Inferior parietal cortex (tissue), 1 donor: Measurements from ENCODE around the gene ZNF362.

ENCODE experiments used
- DNase-seq: peaks from one replicate; pipeline ENCODE4 v3.0.0-alpha.2; 2016; ENCODE audit errors: extremely low spot score

Gene ZNF362

DNA sequence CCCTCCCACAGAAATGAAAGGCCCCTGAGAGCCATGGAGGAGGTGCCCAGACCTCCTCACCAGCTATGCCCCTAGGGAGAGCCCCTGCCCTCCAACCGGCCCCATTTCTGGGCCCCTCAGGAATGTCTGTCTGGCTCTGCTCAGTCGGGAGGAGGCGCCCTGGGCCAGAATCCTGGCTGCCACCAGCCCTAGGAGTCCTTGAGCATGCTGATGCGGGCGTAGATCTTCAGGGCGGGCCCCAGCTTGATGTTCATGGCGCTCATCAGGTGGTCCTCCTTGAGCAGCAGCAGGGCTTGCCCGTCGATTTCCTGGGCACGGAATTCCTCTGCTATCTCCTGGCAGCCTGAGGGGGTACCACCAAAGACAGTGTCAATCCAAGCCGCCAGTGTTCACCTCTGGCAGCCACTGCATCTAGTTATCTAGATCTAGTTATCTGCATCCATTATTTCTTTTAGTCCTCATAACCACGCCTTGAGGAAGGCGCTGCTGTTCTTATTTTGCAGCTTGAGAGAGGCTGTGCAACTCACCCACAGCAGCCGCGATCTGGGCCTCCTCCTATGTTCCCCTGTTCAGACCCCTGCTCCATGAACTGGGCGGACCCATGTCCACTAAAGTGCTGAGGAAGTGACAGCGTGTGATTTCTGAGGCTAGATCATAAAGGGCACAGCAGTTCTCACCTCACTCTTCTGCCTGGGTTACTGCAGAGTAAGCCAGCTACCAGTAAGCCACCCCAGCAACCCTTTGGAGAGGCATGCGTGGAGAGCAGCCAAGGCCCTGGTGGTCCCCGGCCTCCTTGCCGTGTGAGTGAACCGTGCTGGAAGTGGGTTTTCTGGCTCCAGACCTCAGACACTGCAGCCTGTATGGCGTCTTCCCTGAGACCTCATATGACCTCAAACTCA is 68.6 kb downstream of the ZNF362 start:
- DNase-seq = no peak

GRCh38 chr1:33326785-33327184 is 70.5 kb downstream of the ZNF362 start:
- no peak for DNase-seq

- DNase-seq = no peak
Observed at GRCh38 chr1:33327587-33328325, 71.5 kb downstream of the ZNF362 start.

- DNase-seq = no peak
Observed at GRCh38 chr1:33328817-33329216, 72.5 kb downstream of the ZNF362 start.

DNA sequence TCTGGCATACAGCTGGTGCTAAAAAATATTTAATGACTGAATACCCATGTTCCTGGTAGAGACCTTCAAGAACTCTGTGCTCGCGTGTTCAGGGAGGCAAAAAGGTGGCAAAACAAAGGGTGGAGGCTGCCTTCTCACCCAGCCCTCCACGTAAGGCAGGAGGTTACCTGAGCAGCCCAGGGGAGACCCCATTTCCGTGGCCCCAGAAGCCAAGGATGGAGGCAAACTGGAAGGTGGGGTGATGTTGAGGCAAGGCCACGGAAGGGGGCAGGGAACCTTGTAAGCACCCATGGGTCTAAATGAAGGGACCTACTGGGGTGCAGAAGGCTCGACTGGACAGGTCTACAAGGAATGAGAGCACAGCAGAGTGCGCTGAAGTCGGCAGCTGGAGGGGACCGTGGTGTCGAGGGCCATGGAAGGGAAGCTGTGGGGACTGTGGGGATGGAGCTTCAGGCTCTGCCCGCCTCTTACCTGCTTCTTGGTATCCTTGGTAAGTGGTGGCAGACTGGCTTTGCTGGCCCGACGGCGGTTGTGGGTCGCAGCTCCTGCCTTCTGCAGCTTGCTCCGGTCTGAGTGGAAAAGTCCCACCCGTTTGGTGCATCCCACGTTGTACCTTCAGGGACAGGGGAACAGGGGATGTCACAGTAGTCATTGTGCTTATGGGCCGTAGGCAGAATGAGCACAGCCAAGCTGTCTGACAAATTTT is 73.5 kb downstream of the ZNF362 start:
- DNase-seq = no peak

GRCh38 chr1:33330361-33330890 is 74.1 kb downstream of the ZNF362 start:
- no peak for DNase-seq

- no peak for DNase-seq
Observed at GRCh38 chr1:33330906-33331305, 74.6 kb downstream of the ZNF362 start.

- no peak for DNase-seq
Observed at GRCh38 chr1:33331444-33332356, 75.4 kb downstream of the ZNF362 start.

DNA sequence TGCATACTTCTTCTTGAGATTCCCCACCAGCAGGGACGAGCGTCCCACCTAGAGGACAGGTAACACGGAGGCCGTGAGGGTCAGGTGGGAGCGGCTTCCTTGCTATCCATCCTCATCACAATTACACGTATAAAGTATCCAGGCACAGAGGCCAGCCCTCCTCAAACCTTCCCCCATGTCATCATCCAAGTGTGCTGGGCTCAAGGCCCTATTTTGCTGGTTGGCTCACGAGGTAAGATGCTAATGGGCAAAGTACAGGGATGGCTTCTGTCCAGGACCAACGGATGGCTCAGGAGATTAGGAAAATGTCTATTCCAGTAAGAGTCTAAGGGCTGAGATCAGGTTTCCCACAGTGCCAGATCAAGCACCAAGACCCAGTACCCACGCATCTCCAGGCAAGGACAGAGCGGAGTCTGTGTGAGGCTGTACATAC is 76.1 kb downstream of the ZNF362 start:
- DNase-seq = no peak

DNA sequence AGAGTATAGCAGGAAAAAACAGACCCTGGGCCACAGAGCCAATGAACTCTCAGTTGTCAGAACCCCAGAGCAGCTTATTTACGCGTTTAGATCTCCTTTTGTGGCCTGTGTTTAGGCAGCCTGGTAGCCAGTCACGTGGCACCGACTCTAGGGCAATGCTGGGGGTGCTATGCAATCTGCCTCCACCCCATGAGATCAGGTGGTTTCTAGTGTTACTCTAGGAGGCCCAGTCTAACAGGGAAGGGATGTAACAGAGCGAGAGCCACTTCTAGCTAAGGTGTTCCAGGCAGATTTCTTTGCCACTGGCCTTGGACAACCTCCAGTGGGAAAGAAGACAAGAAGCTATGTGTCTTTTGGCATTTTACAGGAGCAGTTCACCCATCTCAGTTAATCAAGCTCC is 76.6 kb downstream of the ZNF362 start:
- DNase-seq = no peak

- DNase-seq = no peak
Observed at GRCh38 chr1:33334081-33334552, 77.8 kb downstream of the ZNF362 start.

DNA sequence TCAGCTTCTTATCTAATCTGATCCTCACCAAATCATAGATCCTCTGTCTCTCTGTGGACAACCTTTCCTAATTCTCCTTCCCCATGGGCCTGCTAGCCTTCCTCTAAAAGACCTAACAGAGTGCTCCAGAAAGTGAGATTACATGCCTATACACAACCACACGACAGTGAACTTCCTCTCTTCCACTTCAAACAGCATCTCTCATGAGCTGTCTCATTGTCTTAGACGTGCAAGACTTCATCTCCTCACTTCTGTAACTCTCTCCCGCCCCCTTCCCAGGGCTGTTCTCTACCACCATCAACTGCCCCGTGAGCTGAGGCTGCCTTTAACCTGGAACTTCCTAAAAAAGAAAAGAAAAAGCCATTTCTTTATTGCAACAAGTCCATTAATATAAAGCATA is 78.7 kb downstream of the ZNF362 start:
- DNase-seq = no peak

GRCh38 chr1:33336580-33336979 is 80.3 kb downstream of the ZNF362 start:
- no peak for DNase-seq

- no peak for DNase-seq
Observed at GRCh38 chr1:33337441-33337840, 81.1 kb downstream of the ZNF362 start.

GRCh38 chr1:33338048-33338439 is 81.8 kb downstream of the ZNF362 start:
- DNase-seq = no peak

DNA sequence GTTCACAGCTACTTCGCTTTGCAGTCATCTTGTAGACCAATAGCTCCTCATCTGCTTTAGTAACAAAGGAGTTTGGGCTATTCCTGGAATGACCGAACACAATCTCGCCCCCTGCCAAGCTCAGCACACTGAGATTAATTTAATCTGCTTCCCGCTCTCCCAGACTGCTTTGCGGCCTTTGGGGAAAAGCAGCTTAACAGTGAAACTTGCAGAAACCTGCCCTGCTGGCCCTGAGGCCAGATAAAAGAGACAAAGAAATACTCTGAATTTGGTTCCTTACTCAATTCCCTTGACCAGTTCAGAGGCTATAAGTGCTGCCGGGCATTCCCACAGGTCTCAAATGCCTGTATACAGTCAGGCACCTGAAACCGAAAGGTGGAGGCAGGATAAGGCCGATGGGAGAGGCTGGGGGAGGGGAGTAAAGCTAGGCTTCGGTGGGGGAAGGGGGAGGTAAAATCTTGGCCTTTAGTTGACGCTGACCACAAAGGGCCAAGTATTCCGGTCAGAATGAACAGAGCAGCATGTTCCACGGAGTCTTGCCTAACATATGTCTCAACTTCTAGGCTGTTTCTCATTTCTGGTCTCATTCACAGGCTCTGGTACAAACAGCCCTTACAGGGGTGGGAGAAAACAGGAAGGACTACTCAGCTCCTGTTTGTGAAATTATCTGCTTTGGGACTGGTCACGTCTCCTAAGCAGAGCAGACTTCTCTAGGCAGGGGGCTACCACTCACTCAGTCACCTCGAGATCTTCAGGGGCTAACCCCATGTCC is 82.3 kb downstream of the ZNF362 start:
- no peak for DNase-seq

- no peak for DNase-seq
Observed at GRCh38 chr1:33339413-33339812, 83.1 kb downstream of the ZNF362 start.

DNA sequence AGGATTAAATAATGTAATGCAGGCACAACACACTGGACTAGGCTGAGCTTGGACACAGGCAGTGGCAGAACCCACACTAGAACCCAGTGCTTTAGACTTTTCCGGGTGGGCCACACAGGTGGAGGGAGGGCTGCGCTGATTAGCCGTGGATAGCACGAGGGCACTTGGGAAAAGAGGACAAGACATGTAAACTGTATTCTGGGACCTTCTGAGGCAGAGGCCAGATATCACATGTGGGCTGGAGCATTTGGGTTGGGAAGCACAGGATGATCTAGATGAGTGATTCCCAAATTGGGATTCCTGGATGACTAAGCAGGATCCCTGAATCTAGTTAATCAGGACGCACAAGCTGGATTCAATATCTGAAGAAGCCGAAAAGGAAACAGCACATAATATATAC is 84.9 kb downstream of the ZNF362 start:
- no peak for DNase-seq

DNA sequence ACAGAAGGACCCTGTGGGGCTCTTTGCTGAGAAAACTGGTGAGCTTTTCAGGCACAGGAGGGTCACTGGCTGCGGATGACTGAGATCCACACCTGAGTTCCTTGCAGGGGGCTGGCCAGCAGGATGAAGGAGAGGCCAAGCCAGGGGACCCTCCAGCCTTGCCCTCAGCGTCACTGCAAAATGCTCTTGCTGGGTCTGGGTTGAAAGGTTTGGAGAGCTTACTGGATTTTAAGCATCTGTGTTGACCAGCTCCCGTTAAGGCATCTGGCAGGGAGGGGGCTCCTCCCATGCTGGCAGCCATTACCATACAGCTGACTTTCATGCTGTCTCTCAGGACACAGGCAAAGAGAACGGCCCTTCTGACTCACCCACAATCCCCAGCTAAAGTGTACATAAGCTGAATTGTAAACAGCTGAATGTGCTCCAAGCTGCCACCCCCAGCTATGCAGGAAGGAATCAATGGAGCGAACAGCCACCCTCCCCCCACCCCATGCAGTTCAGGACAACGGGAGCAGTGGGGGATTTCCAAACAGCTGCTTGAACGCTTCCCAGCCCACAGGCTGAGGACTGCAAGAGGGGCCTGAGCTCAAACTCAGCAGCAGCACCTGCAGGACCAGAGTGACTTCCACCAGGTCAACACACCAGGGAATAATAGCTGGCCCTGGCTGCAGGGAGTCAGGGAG is 85.9 kb downstream of the ZNF362 start:
- no peak for DNase-seq

- DNase-seq = no peak
Observed at GRCh38 chr1:33343539-33343938, 87.2 kb downstream of the ZNF362 start.
